Activated gamma-delta T cell treated with anti-CD3 and anti-CD28 coated beads, Interleukin-2, amount 50 U/mL, for 16 hours (primary cell): Measurements from ENCODE around the gene RAD50.
A peak's percentile ranks its signal among the peaks of the same experiment; 100 is the strongest.
"Not testable (repeated sequence)": the region's sequence is repeated elsewhere in the genome, so short reads cannot be mapped to it uniquely, and the experiment has no call there.

Experiments
- DNase-seq: peaks from one replicate; pipeline ENCODE4 v3.0.0-alpha.2; 2020; ENCODE audit warnings: low read depth

The RAD50 gene

GRCh38 chr5:132675936-132676689 is 119.3 kb downstream of the RAD50 start:
- no peak for DNase-seq

- no peak for DNase-seq
These were observed 120.4 kb downstream of the RAD50 start for GRCh38 chr5:132677191-132677590.

- DNase-seq: no peak
These were observed 121.1 kb downstream of the RAD50 start for GRCh38 chr5:132677682-132678400.

- no peak for DNase-seq
These were observed 122.0 kb downstream of the RAD50 start for GRCh38 chr5:132678735-132679134.

- no peak for DNase-seq
These were observed 122.4 kb downstream of the RAD50 start for GRCh38 chr5:132679166-132679565.

GRCh38 chr5:132679717-132680380 is 123.1 kb downstream of the RAD50 start:
- DNase-seq: no peak

- DNase-seq: no peak
These were observed 124.2 kb downstream of the RAD50 start for GRCh38 chr5:132680780-132681475.

- DNase-seq: no peak
These were observed 124.7 kb downstream of the RAD50 start for GRCh38 chr5:132681476-132681831.

GRCh38 chr5:132681983-132682382 is 125.2 kb downstream of the RAD50 start:
- DNase-seq: no peak

- no peak for DNase-seq
These were observed 127.7 kb downstream of the RAD50 start for GRCh38 chr5:132684491-132684890.

- no peak for DNase-seq
These were observed 128.3 kb downstream of the RAD50 start for GRCh38 chr5:132684922-132685720.

GRCh38 chr5:132686193-132686592 is 129.4 kb downstream of the RAD50 start:
- no peak for DNase-seq

- DNase-seq: peak; percentile 18
These were observed 131.2 kb downstream of the RAD50 start for GRCh38 chr5:132687995-132688394.

- DNase-seq: no peak
These were observed 132.0 kb downstream of the RAD50 start for GRCh38 chr5:132688536-132689339.

- DNase-seq: no peak
These were observed 132.7 kb downstream of the RAD50 start for GRCh38 chr5:132689513-132689912.

- no peak for DNase-seq
These were observed 133.4 kb downstream of the RAD50 start for GRCh38 chr5:132690156-132690555.

GRCh38 chr5:132691755-132692631 is 135.2 kb downstream of the RAD50 start:
- not testable (repeated sequence) for DNase-seq

- no peak for DNase-seq
These were observed 135.8 kb downstream of the RAD50 start for GRCh38 chr5:132692632-132692967.
